ENCODE results near the gene DRD4. TPM values are rescaled to one million over a fixed set of nuclear protein-coding genes. Genes with fewer than 3 reads are reported as not detected.

The DRD4 gene
- total and polyA plus RNA-seq, 10 of the 15 experiments (the other 5 are each of a cell fraction or from before 2014, with no cell fraction given): not detected

- TF ChIP-seq USF1 (IDR thresholded peaks at IDR 0.05; ENCODE audit: borderline replicate concordance, extremely low read length, insufficient read depth, low read depth, low read length) (no peak), ATF7 (IDR thresholded peaks at IDR 0.05; ENCODE audit: low read depth) (no peak), E4F1 (IDR thresholded peaks at IDR 0.05; ENCODE audit: borderline replicate concordance, partially characterized antibody) (no peak), NFYB (IDR thresholded peaks at IDR 0.05; ENCODE audit: insufficient read depth, low read depth, low read length) (no peak), RELA (IDR thresholded peaks at IDR 0.05; ENCODE audit: borderline replicate concordance, partially characterized antibody) (no peak), ZNF24 (IDR thresholded peaks at IDR 0.05) (no peak), IKZF1 (conservative IDR thresholded peaks at IDR 0.05) (no peak), SMC3 (IDR thresholded peaks at IDR 0.05; ENCODE audit: borderline replicate concordance, low read length) (peak; percentile 84), ZSCAN29 (IDR thresholded peaks at IDR 0.05) (no peak), STAT3 (IDR thresholded peaks at IDR 0.05; ENCODE audit: low read depth, low read length) (no peak), CREM (IDR thresholded peaks at IDR 0.05; ENCODE audit: low read depth) (no peak), GATAD2B (conservative IDR thresholded peaks at IDR 0.05; ENCODE audit: low read depth) (no peak), CBFB (IDR thresholded peaks at IDR 0.05; ENCODE audit: low read depth) (no peak), RB1 (IDR thresholded peaks at IDR 0.05; ENCODE audit: borderline replicate concordance) (0 out of 2 replicates have a peak, but pooled peaks have one; percentile 40)
- TF ChIP-seq, protein P1, sequence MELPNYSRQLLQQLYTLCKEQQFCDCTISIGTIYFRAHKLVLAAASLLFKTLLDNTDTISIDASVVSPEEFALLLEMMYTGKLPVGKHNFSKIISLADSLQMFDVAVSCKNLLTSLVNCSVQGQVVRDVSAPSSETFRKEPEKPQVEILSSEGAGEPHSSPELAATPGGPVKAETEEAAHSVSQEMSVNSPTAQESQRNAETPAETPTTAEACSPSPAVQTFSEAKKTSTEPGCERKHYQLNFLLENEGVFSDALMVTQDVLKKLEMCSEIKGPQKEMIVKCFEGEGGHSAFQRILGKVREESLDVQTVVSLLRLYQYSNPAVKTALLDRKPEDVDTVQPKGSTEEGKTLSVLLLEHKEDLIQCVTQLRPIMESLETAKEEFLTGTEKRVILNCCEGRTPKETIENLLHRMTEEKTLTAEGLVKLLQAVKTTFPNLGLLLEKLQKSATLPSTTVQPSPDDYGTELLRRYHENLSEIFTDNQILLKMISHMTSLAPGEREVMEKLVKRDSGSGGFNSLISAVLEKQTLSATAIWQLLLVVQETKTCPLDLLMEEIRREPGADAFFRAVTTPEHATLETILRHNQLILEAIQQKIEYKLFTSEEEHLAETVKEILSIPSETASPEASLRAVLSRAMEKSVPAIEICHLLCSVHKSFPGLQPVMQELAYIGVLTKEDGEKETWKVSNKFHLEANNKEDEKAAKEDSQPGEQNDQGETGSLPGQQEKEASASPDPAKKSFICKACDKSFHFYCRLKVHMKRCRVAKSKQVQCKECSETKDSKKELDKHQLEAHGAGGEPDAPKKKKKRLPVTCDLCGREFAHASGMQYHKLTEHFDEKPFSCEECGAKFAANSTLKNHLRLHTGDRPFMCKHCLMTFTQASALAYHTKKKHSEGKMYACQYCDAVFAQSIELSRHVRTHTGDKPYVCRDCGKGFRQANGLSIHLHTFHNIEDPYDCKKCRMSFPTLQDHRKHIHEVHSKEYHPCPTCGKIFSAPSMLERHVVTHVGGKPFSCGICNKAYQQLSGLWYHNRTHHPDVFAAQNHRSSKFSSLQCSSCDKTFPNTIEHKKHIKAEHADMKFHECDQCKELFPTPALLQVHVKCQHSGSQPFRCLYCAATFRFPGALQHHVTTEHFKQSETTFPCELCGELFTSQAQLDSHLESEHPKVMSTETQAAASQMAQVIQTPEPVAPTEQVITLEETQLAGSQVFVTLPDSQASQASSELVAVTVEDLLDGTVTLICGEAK (IDR thresholded peaks at IDR 0.05; ENCODE audit: borderline replicate concordance): no peak
- TF ChIP-seq, protein P2, sequence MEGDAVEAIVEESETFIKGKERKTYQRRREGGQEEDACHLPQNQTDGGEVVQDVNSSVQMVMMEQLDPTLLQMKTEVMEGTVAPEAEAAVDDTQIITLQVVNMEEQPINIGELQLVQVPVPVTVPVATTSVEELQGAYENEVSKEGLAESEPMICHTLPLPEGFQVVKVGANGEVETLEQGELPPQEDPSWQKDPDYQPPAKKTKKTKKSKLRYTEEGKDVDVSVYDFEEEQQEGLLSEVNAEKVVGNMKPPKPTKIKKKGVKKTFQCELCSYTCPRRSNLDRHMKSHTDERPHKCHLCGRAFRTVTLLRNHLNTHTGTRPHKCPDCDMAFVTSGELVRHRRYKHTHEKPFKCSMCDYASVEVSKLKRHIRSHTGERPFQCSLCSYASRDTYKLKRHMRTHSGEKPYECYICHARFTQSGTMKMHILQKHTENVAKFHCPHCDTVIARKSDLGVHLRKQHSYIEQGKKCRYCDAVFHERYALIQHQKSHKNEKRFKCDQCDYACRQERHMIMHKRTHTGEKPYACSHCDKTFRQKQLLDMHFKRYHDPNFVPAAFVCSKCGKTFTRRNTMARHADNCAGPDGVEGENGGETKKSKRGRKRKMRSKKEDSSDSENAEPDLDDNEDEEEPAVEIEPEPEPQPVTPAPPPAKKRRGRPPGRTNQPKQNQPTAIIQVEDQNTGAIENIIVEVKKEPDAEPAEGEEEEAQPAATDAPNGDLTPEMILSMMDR (IDR thresholded peaks at IDR 0.05 in 2 of 3, conservative IDR thresholded peaks at IDR 0.05 in 1 of 3; ENCODE audit: control insufficient read depth in 2 of 3, extremely low read depth in 1 of 3, insufficient read depth in 1 of 3, low read depth in 3 of 3, low read length in 3 of 3): peak; percentile 72 to 80 (median 75)
- TF ChIP-seq, protein P3, sequence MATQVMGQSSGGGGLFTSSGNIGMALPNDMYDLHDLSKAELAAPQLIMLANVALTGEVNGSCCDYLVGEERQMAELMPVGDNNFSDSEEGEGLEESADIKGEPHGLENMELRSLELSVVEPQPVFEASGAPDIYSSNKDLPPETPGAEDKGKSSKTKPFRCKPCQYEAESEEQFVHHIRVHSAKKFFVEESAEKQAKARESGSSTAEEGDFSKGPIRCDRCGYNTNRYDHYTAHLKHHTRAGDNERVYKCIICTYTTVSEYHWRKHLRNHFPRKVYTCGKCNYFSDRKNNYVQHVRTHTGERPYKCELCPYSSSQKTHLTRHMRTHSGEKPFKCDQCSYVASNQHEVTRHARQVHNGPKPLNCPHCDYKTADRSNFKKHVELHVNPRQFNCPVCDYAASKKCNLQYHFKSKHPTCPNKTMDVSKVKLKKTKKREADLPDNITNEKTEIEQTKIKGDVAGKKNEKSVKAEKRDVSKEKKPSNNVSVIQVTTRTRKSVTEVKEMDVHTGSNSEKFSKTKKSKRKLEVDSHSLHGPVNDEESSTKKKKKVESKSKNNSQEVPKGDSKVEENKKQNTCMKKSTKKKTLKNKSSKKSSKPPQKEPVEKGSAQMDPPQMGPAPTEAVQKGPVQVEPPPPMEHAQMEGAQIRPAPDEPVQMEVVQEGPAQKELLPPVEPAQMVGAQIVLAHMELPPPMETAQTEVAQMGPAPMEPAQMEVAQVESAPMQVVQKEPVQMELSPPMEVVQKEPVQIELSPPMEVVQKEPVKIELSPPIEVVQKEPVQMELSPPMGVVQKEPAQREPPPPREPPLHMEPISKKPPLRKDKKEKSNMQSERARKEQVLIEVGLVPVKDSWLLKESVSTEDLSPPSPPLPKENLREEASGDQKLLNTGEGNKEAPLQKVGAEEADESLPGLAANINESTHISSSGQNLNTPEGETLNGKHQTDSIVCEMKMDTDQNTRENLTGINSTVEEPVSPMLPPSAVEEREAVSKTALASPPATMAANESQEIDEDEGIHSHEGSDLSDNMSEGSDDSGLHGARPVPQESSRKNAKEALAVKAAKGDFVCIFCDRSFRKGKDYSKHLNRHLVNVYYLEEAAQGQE (IDR thresholded peaks at IDR 0.05; ENCODE audit: low read depth, low read length): no peak
These were observed 25.7 kb downstream of the DRD4 start (continued) for GRCh38 chr11:662689-663274.
